H1 (cell line): ENCODE data around the gene LPP. TPM values are rescaled to one million over a fixed set of nuclear protein-coding genes. Genes with fewer than 3 reads are reported as not detected.

ENCODE experiments used
- CTCF ChIA-PET: fragments of 300-600 bp; sonication (Branson Sonifier 250); formaldehyde crosslinking; loops from one replicate; lab custom pipeline; 2021; ENCODE audit not compliant: partially characterized antibody; lab: Charles Lee
- POLR2A ChIA-PET: fragments of 300-600 bp; sonication (Branson Sonifier 250); formaldehyde crosslinking; loops from one replicate; lab custom pipeline; 2021; ENCODE audit warnings: inconsistent platforms; ENCODE audit not compliant: partially characterized antibody; lab: Charles Lee
- DNase-seq, 2 experiments: peaks; one replicate each; pipeline versions ENCODE4 v3.0.0 to v3.0.0-alpha.2; 2010 to 2022; ENCODE audit warnings: low spot score in 2 of 2, low read depth in 1 of 2, mixed read lengths in 1 of 2
- FAIRE-seq: peaks from 2 replicates; lab custom pipeline; 2011; peaks lifted over from hg19 to GRCh38; lab: Jason Lieb, UNC
- H2AFZ ChIP-seq: 2 replicates; pipeline ENCODE4 v1.8.1; 2012; ENCODE audit warnings: low read length, inconsistent platforms
- H2AK5ac ChIP-seq: 2 replicates; pipeline ENCODE4 v1.6.1; 2013; ENCODE audit warnings: low read depth, low read length
- H2BK120ac ChIP-seq: replicated peaks from 2 replicates; pipeline ENCODE3; 2013; ENCODE audit warnings: low read depth, low read length, inconsistent platforms
- H2BK12ac ChIP-seq: 2 replicates; pipeline ENCODE4 v1.6.1; 2013; ENCODE audit warnings: low read depth, low read length
- H2BK15ac ChIP-seq: 2 replicates; pipeline ENCODE4 v1.6.1; 2013; ENCODE audit warnings: low read length
- H2BK20ac ChIP-seq: 2 replicates; pipeline ENCODE4 v1.6.1; 2013; ENCODE audit warnings: low read length
- H2BK5ac ChIP-seq: 2 replicates; pipeline ENCODE4 v1.6.1; 2013; ENCODE audit warnings: low read depth, low read length
- H3K14ac ChIP-seq: 2 replicates; pipeline ENCODE4 v1.6.1; 2013; ENCODE audit warnings: inconsistent platforms; ENCODE audit not compliant: insufficient read length
- H3K18ac ChIP-seq: 2 replicates; pipeline ENCODE4 v1.6.1; 2013; ENCODE audit warnings: low read length; ENCODE audit errors: extremely low read depth
- H3K23ac ChIP-seq: 2 replicates; pipeline ENCODE4 v1.6.1; 2013; ENCODE audit warnings: inconsistent platforms; ENCODE audit not compliant: insufficient read length
- H3K23me2 ChIP-seq: 2 replicates; pipeline ENCODE4 v1.6.1; 2013; ENCODE audit warnings: low read depth, low read length
- H3K27ac ChIP-seq: 2 replicates; pipeline ENCODE4 v1.6.1; 2011; ENCODE audit warnings: low read depth, low read length, inconsistent platforms
- H3K27me3 ChIP-seq, 4 experiments: replicated peaks in 1 of 4; 1 replicate in 1 of 4; 2 replicates in 3 of 4; pipeline versions ENCODE4 v1.6.1 to v1.8.1; 2011 to 2013; ENCODE audit warnings: low read length in 3 of 4, mild to moderate bottlenecking in 3 of 4, inconsistent platforms in 2 of 4, mixed read lengths in 2 of 4, moderate library complexity in 1 of 4; ENCODE audit not compliant: control insufficient read depth in 3 of 4, insufficient read depth in 3 of 4; ENCODE audit errors: extremely low read depth in 1 of 4
- H3K36me3 ChIP-seq, 4 experiments: 2 replicates each; pipeline versions ENCODE4 v1.6.1 to v1.8.1; 2011 to 2013; ENCODE audit warnings: mild to moderate bottlenecking in 4 of 4, low read length in 3 of 4, moderate library complexity in 2 of 4, control low read depth in 1 of 4, inconsistent platforms in 1 of 4; ENCODE audit not compliant: insufficient read depth in 4 of 4, control insufficient read depth in 2 of 4
- H3K4ac ChIP-seq: replicated peaks from 2 replicates; pipeline ENCODE3; 2013; ENCODE audit warnings: low read length, low read depth, mixed read lengths, inconsistent platforms; ENCODE audit not compliant: insufficient read length
- H3K4me1 ChIP-seq, 4 experiments: replicated peaks in 1 of 4; 1 replicate in 1 of 4; 2 replicates in 3 of 4; pipeline versions ENCODE4 v1.6.1 to v1.8.1; 2011 to 2013; ENCODE audit warnings: low read length in 3 of 4, inconsistent platforms in 2 of 4, mixed read lengths in 1 of 4; ENCODE audit not compliant: insufficient read depth in 4 of 4, control insufficient read depth in 3 of 4
- H3K4me2 ChIP-seq, 2 experiments: 2 replicates each; pipeline versions ENCODE4 v1.6.1 to v1.8.1; 2011 to 2013; ENCODE audit warnings: low read depth in 2 of 2, low read length in 2 of 2, control low read depth in 1 of 2, inconsistent platforms in 1 of 2, mild to moderate bottlenecking in 1 of 2; ENCODE audit not compliant: insufficient read depth in 1 of 2
- H3K4me3 ChIP-seq, 4 experiments: fragments of 200-600, 300-600 bp in 1 of 4; sonication (generic), shearing (Covaris generic), sonication (Bioruptor Twin) in 1 of 4; 2 replicates each; pipeline versions ENCODE4 v1.5.1 to v1.8.1; 2011 to 2016; ENCODE audit warnings: low read length in 4 of 4, low read depth in 3 of 4, control low read depth in 2 of 4, inconsistent platforms in 2 of 4, mild to moderate bottlenecking in 2 of 4, mixed read lengths in 1 of 4, moderate library complexity in 1 of 4; ENCODE audit not compliant: insufficient read depth in 2 of 4; ENCODE audit errors: extremely low read depth in 1 of 4
- H3K56ac ChIP-seq: replicated peaks from 2 replicates; pipeline ENCODE3; 2013; ENCODE audit warnings: low read depth, mild to moderate bottlenecking, mixed read lengths, low read length, inconsistent platforms; ENCODE audit not compliant: insufficient read length
- H3K79me1 ChIP-seq: 2 replicates; pipeline ENCODE4 v1.6.1; 2013; ENCODE audit warnings: low read depth, low read length, control low read depth
- H3K79me2 ChIP-seq, 2 experiments: 2 replicates each; pipeline versions ENCODE4 v1.6.1 to v1.8.1; 2012 to 2013; ENCODE audit warnings: low read length in 2 of 2, mild to moderate bottlenecking in 2 of 2, inconsistent platforms in 1 of 2; ENCODE audit not compliant: insufficient read depth in 2 of 2, control insufficient read depth in 1 of 2
- H3K9ac ChIP-seq, 4 experiments: replicated peaks in 1 of 4; 1 replicate in 1 of 4; 2 replicates in 3 of 4; pipeline versions ENCODE4 v1.6.1 to v1.8.1; 2011 to 2013; ENCODE audit warnings: low read depth in 3 of 4, low read length in 3 of 4, control low read depth in 2 of 4, mild to moderate bottlenecking in 2 of 4, moderate library complexity in 2 of 4, inconsistent platforms in 1 of 4; ENCODE audit errors: extremely low read depth in 1 of 4
- H3K9me3 ChIP-seq, 2 experiments: 2 replicates each; pipeline versions ENCODE4 v1.6.1 to v1.8.1; 2012 to 2013; ENCODE audit warnings: mild to moderate bottlenecking in 2 of 2, moderate library complexity in 2 of 2, control low read depth in 1 of 2, inconsistent platforms in 1 of 2, low read depth in 1 of 2, low read length in 1 of 2, mixed read lengths in 1 of 2; ENCODE audit not compliant: insufficient read depth in 2 of 2
- H4K20me1 ChIP-seq, 2 experiments: replicated peaks in 1 of 2; 2 replicates each; pipeline versions ENCODE3 to v1.8.1; 2011 to 2013; ENCODE audit warnings: inconsistent platforms in 2 of 2, low read length in 2 of 2, mild to moderate bottlenecking in 1 of 2; ENCODE audit not compliant: insufficient read depth in 2 of 2, control insufficient read depth in 1 of 2
- H4K5ac ChIP-seq: 2 replicates; pipeline ENCODE4 v1.6.1; 2013; ENCODE audit warnings: low read length, low read depth, mixed read lengths, inconsistent platforms; ENCODE audit not compliant: insufficient read length
- H4K8ac ChIP-seq: 2 replicates; pipeline ENCODE4 v1.8.0; 2013; ENCODE audit warnings: mild to moderate bottlenecking, moderate library complexity, low read length, inconsistent platforms; ENCODE audit not compliant: insufficient read depth; ENCODE audit errors: extremely low read depth
- H4K91ac ChIP-seq: replicated peaks from 2 replicates; pipeline ENCODE3; 2013; ENCODE audit warnings: low read length, mixed read lengths, inconsistent platforms; ENCODE audit not compliant: insufficient read length
- WGBS, 2 experiments: shearing (Covaris generic) in 1 of 2; methylation state at CpG; one replicate each; pipeline versions ENCODE4 v1.1.6 to v1.1.7; 2013 to 2015; ENCODE audit warnings: low lambda C conversion rate in 2 of 2, mixed read lengths in 2 of 2, inconsistent platforms in 1 of 2, low coverage in 1 of 2, missing lambda C conversion rate in 1 of 2; ENCODE audit not compliant: insufficient replicate concordance in 2 of 2, insufficient coverage in 1 of 2, insufficient read length in 1 of 2; ENCODE audit errors: extremely low coverage in 1 of 2, missing lambda C conversion rate in 1 of 2; 5-methylcytosine and 5-hydroxymethylcytosine counted together
- polyA plus RNA-seq, 7 experiments: library from polyadenylated mRNA; depleted of rRNA in 3 of 7; stranded (reverse) in 5 of 7; unstranded in 2 of 7; fragments of >200 nt in 5 of 7; fragments of 200-250 nt in 2 of 7; gene quantifications; 1 replicate in 5 of 7; 2 replicates in 1 of 7; 4 replicates in 1 of 7; pipeline versions ENCODE4 v1.2.1 to v1.2.3, GENCODE V29; 2011 to 2013; ENCODE audit warnings: missing spikeins in 2 of 7, mixed read lengths in 2 of 7
- total RNA-seq: library from RNA; stranded (reverse); fragmentation: NEBNext Ultra II Directional; extraction: Animal tissue kit (Norgen Biotek cat#: 25700); gene quantifications from 2 replicates; pipeline ENCODE4 v1.2.1, GENCODE V29; 2021

The LPP gene
- total and polyA plus RNA-seq, 2 of the 8 experiments (the other 6 are each of a cell fraction or from before 2014, with no cell fraction given), result 10.0 to 53.3 TPM

GRCh38 chr3:188284455-188285212, 130.7 kb downstream of the LPP start:
- H2BK20ac ChIP-seq, result no peak overlapping the region
- no peak overlapping the region for H3K4ac ChIP-seq
- H3K79me1 ChIP-seq, result peaks cover 2% of the 10 kb centered on the region
- H3K23me2 ChIP-seq, result no peaks in the 10 kb centered on the region; the same call in 1 of the 2 replicates
- H4K20me1 ChIP-seq, result peaks cover 0 to 1% of the 10 kb centered on the region in 2 experiments
- H3K9ac ChIP-seq, result no peak overlapping the region
- H3K18ac ChIP-seq, result no peak overlapping the region
- H4K8ac ChIP-seq, result no peak overlapping the region
- H3K9me3 ChIP-seq, result no peaks in the 10 kb centered on the region
- no peak overlapping the region for H3K14ac ChIP-seq
- H2BK12ac ChIP-seq, result no peak overlapping the region
- H3K27me3 ChIP-seq, result peaks cover 0 to 1% (median 0%) of the 10 kb centered on the region in 4 experiments; a peak in 1 of 7 replicates
- no peak for FAIRE-seq
- no peak overlapping the region for H2AFZ ChIP-seq
- peak overlapping the region; percentile 66; the same call in 1 of the 2 replicates for H2AK5ac ChIP-seq
- H2BK5ac ChIP-seq, result 0 out of 2 replicates have a peak overlapping the region, but pooled peaks have one; percentile 63
- CTCF ChIA-PET, result interaction anchor here (0.8 to 4.2 kb wide), 9 partner anchors 10 to 544 kb away, joined by 3 to 12 read pairs (median 3); no protein-coding TSS in a partner anchor
- no peak overlapping the region for H3K4me2 ChIP-seq
- no peak overlapping the region for H3K56ac ChIP-seq
- no peak for DNase-seq
- H3K4me3 ChIP-seq, result no peak overlapping the region
- H3K27ac ChIP-seq, result no peak overlapping the region
- no peak overlapping the region for H2BK120ac ChIP-seq
- peaks cover 0 to 6% (median 1%) of the 10 kb centered on the region in 4 experiments; a peak in 2 of 7 replicates for H3K4me1 ChIP-seq
- H4K91ac ChIP-seq, result no peak overlapping the region
- H2BK15ac ChIP-seq, result peak overlapping the region; percentile 31; the same call in 1 of the 2 replicates
- H3K23ac ChIP-seq, result no peak overlapping the region
- H3K79me2 ChIP-seq, result peaks cover 0 to 10% of the 10 kb centered on the region in 2 experiments; a peak in 1 of 4 replicates
- no peaks in the 10 kb centered on the region for H3K36me3 ChIP-seq
- H4K5ac ChIP-seq, result no peak overlapping the region
- 81% methylated on average over 9 of the region's 9 CpGs; no CpG with 5 or more reads in 1 of the 2 experiments for WGBS, 2 experiments
- POLR2A ChIA-PET, result interaction anchor here (0.8 to 1.3 kb wide), 3 partner anchors 9 to 132 kb away, joined by 3 to 4 read pairs (median 4); no protein-coding TSS in a partner anchor
